Trophoblast cell (in vitro differentiated cells and primary cell): Measurements from ENCODE around the gene XPR1.
A peak's percentile ranks its signal among the peaks of the same experiment; 100 is the strongest.

Experiments
- DNase-seq, 2 donors: peaks; one replicate each; pipeline ENCODE4 v3.0.0-alpha.2; 2016
- H2AFZ ChIP-seq: 2 replicates; pipeline ENCODE4 v1.6.1; 2013; ENCODE audit warnings: low read length, moderate library complexity, mild to moderate bottlenecking; ENCODE audit not compliant: insufficient read depth, poor library complexity
- H2AK5ac ChIP-seq: 2 replicates; pipeline ENCODE4 v1.6.1; 2013; ENCODE audit warnings: mild to moderate bottlenecking, low read length
- H2BK120ac ChIP-seq: 2 replicates; pipeline ENCODE4 v1.6.1; 2013; ENCODE audit warnings: low read length, mild to moderate bottlenecking, moderate library complexity; ENCODE audit not compliant: insufficient read depth, poor library complexity
- H2BK12ac ChIP-seq: 2 replicates; pipeline ENCODE4 v1.6.1; 2013; ENCODE audit warnings: mild to moderate bottlenecking, low read length, moderate library complexity
- H2BK5ac ChIP-seq: 2 replicates; pipeline ENCODE4 v1.6.1; 2013; ENCODE audit warnings: low read length, low read depth, moderate library complexity, mild to moderate bottlenecking; ENCODE audit not compliant: poor library complexity
- H3K14ac ChIP-seq: 2 replicates; pipeline ENCODE4 v1.6.1; 2013; ENCODE audit warnings: mild to moderate bottlenecking, low read length
- H3K18ac ChIP-seq: 2 replicates; pipeline ENCODE4 v1.6.1; 2013; ENCODE audit warnings: mild to moderate bottlenecking, low read length
- H3K23ac ChIP-seq: 2 replicates; pipeline ENCODE4 v1.6.1; 2013; ENCODE audit warnings: low read length
- H3K27ac ChIP-seq: 2 replicates; pipeline ENCODE4 v1.5.1; 2013; ENCODE audit warnings: low read depth, mild to moderate bottlenecking, inconsistent platforms, low read length, moderate library complexity
- H3K27me3 ChIP-seq: 2 replicates; pipeline ENCODE4 v1.6.1; 2013; ENCODE audit warnings: inconsistent platforms, mild to moderate bottlenecking, low read length, moderate library complexity; ENCODE audit not compliant: insufficient read depth
- H3K36me3 ChIP-seq, 2 experiments: 1 replicate in 1 of 2; 2 replicates in 1 of 2; pipeline ENCODE4 v1.6.1; 2013; ENCODE audit warnings: low read length in 2 of 2, mild to moderate bottlenecking in 2 of 2, moderate library complexity in 1 of 2; ENCODE audit not compliant: insufficient read depth in 2 of 2, control insufficient read depth in 1 of 2
- H3K4ac ChIP-seq: 2 replicates; pipeline ENCODE4 v1.6.1; 2013; ENCODE audit warnings: low read depth, mild to moderate bottlenecking, low read length, moderate library complexity
- H3K4me1 ChIP-seq, 2 experiments: 1 replicate in 1 of 2; 2 replicates in 1 of 2; pipeline ENCODE4 v1.6.1; 2013; ENCODE audit warnings: low read length in 2 of 2, mild to moderate bottlenecking in 2 of 2, moderate library complexity in 1 of 2; ENCODE audit not compliant: insufficient read depth in 2 of 2, control insufficient read depth in 1 of 2
- H3K4me2 ChIP-seq: 2 replicates; pipeline ENCODE4 v1.6.1; 2013; ENCODE audit warnings: inconsistent platforms, mild to moderate bottlenecking, low read length, moderate library complexity
- H3K4me3 ChIP-seq: 2 replicates; pipeline ENCODE4 v1.5.1; 2013; ENCODE audit warnings: mild to moderate bottlenecking, low read depth, low read length, inconsistent platforms
- H3K79me1 ChIP-seq: one replicate; pipeline ENCODE4 v1.6.1; 2013; ENCODE audit warnings: low read length
- H3K79me2 ChIP-seq: 2 replicates; pipeline ENCODE4 v1.6.1; 2013; ENCODE audit warnings: low read length, mild to moderate bottlenecking; ENCODE audit not compliant: control insufficient read depth, insufficient read depth, poor library complexity
- H3K9ac ChIP-seq: 2 replicates; pipeline ENCODE4 v1.6.1; 2013; ENCODE audit warnings: mild to moderate bottlenecking, low read length
- H3K9me3 ChIP-seq: 2 replicates; pipeline ENCODE4 v1.6.1; 2013; ENCODE audit warnings: low read depth, mild to moderate bottlenecking, control low read depth, inconsistent platforms, low read length; ENCODE audit not compliant: insufficient read depth
- H4K12ac ChIP-seq: 2 replicates; pipeline ENCODE4 v1.6.1; 2013; ENCODE audit warnings: low read depth, mild to moderate bottlenecking, low read length, moderate library complexity
- H4K8ac ChIP-seq: 2 replicates; pipeline ENCODE4 v1.6.1; 2013; ENCODE audit warnings: low read depth, mild to moderate bottlenecking, low read length, moderate library complexity
- H4K91ac ChIP-seq: one replicate; pipeline ENCODE4 v1.6.1; 2013; ENCODE audit warnings: low read depth, mild to moderate bottlenecking, low read length, moderate library complexity
- WGBS: extraction: QIAGEN DNeasy Blood & Tissue Kit; methylation state at CpG from one replicate; pipeline ENCODE4 v1.1.7; 2013; ENCODE audit warnings: missing lambda C conversion rate; ENCODE audit not compliant: insufficient read length, insufficient coverage; ENCODE audit errors: extremely low coverage; 5-methylcytosine and 5-hydroxymethylcytosine counted together

The XPR1 gene

GRCh38 chr1:180860535-180860934, 228.7 kb downstream of the XPR1 start:
- Histone ChIP-seq H3K36me3 (no peaks in the 10 kb centered on the region), H4K91ac (no peak overlapping the region), H2BK5ac (no peak overlapping the region), H4K12ac (no peak overlapping the region), H3K27me3 (no peaks in the 10 kb centered on the region), H3K18ac (no peak overlapping the region), H3K4ac (no peak overlapping the region), H2BK120ac (no peak overlapping the region), H3K27ac (no peak overlapping the region), H4K8ac (no peak overlapping the region), H3K79me2 (no peaks in the 10 kb centered on the region), H3K9me3 (no peaks in the 10 kb centered on the region), H3K4me3 (no peak overlapping the region), H3K9ac (no peak overlapping the region), H2AK5ac (no peak overlapping the region), H2AFZ (no peak overlapping the region), H3K23ac (no peak overlapping the region), H3K79me1 (no peaks in the 10 kb centered on the region), H3K4me1 (no peaks in the 10 kb centered on the region), H3K4me2 (no peak overlapping the region), H3K14ac (no peak overlapping the region), H2BK12ac (no peak overlapping the region)
- DNase-seq, result no peak
- WGBS, result no CpG with 5 or more reads among the region's 2 CpGs

GRCh38 chr1:180862305-180862704, 230.5 kb downstream of the XPR1 start:
- Histone ChIP-seq H2BK5ac (no peak overlapping the region), H3K27ac (no peak overlapping the region), H3K18ac (no peak overlapping the region), H2BK120ac (no peak overlapping the region), H3K27me3 (no peaks in the 10 kb centered on the region), H3K79me2 (no peaks in the 10 kb centered on the region), H3K4me1 (no peaks in the 10 kb centered on the region), H3K9me3 (no peaks in the 10 kb centered on the region), H3K4ac (no peak overlapping the region), H2AFZ (no peak overlapping the region), H3K9ac (no peak overlapping the region), H2AK5ac (no peak overlapping the region), H2BK12ac (no peak overlapping the region), H3K14ac (no peak overlapping the region), H3K4me2 (no peak overlapping the region), H3K4me3 (no peak overlapping the region), H4K8ac (no peak overlapping the region), H3K23ac (no peak overlapping the region), H3K36me3 (no peaks in the 10 kb centered on the region), H4K91ac (no peak overlapping the region), H3K79me1 (no peaks in the 10 kb centered on the region), H4K12ac (no peak overlapping the region)
- DNase-seq, result no peak
- WGBS, result no CpG with 5 or more reads among the region's 1 CpG

GRCh38 chr1:180863158-180863775, 231.4 kb downstream of the XPR1 start:
- Histone ChIP-seq H3K23ac (no peak overlapping the region), H4K91ac (no peak overlapping the region), H3K79me1 (no peaks in the 10 kb centered on the region), H3K4me3 (no peak overlapping the region), H2BK5ac (no peak overlapping the region), H4K8ac (no peak overlapping the region), H3K4me2 (no peak overlapping the region), H3K9me3 (no peaks in the 10 kb centered on the region), H4K12ac (no peak overlapping the region), H3K4ac (no peak overlapping the region), H3K79me2 (no peaks in the 10 kb centered on the region), H3K9ac (no peak overlapping the region), H2BK12ac (no peak overlapping the region), H3K27ac (no peak overlapping the region), H2AFZ (no peak overlapping the region), H3K4me1 (no peaks in the 10 kb centered on the region), H2BK120ac (no peak overlapping the region), H3K36me3 (no peaks in the 10 kb centered on the region), H3K18ac (no peak overlapping the region), H3K27me3 (no peaks in the 10 kb centered on the region), H2AK5ac (no peak overlapping the region), H3K14ac (no peak overlapping the region)
- peak; percentile 51 to 96 for DNase-seq
- no CpG with 5 or more reads among the region's 6 CpGs for WGBS

GRCh38 chr1:180881806-180882509, 250.1 kb downstream of the XPR1 start:
- no peak overlapping the region for H3K4ac ChIP-seq
- no peak overlapping the region for H3K4me2 ChIP-seq
- no peaks in the 10 kb centered on the region for H3K27me3 ChIP-seq
- H2AFZ ChIP-seq, result no peak overlapping the region
- H3K27ac ChIP-seq, result no peak overlapping the region
- H3K18ac ChIP-seq, result no peak overlapping the region
- H2BK5ac ChIP-seq, result no peak overlapping the region
- H4K91ac ChIP-seq, result no peak overlapping the region
- H2BK120ac ChIP-seq, result no peak overlapping the region
- no peaks in the 10 kb centered on the region for H3K9me3 ChIP-seq
- H3K36me3 ChIP-seq, result peaks cover 0 to 4% of the 10 kb centered on the region in 2 experiments
- H3K79me1 ChIP-seq, result no peaks in the 10 kb centered on the region
- H3K14ac ChIP-seq, result no peak overlapping the region
- no peak overlapping the region for H3K4me3 ChIP-seq
- no peak overlapping the region for H3K9ac ChIP-seq
- no CpG with 5 or more reads among the region's 6 CpGs for WGBS
- no peak overlapping the region for H2AK5ac ChIP-seq
- H3K79me2 ChIP-seq, result no peaks in the 10 kb centered on the region
- peak in 1 of 2 donors; percentile 68 for DNase-seq
- no peak overlapping the region for H2BK12ac ChIP-seq
- no peak overlapping the region for H4K12ac ChIP-seq
- H3K4me1 ChIP-seq, result no peaks in the 10 kb centered on the region
- H3K23ac ChIP-seq, result no peak overlapping the region
- H4K8ac ChIP-seq, result no peak overlapping the region
